OCI-LY1 (cell line): ENCODE results near the gene KANSL1.

Experiments used
- H2AFZ ChIP-seq: fragments of 200-600 bp; sonication (generic), shearing (Covaris generic); 2 replicates; pipeline ENCODE4 v1.6.0; 2014; ENCODE audit warnings: antibody characterized with exemption, mild to moderate bottlenecking, low read length
- H3F3A ChIP-seq: fragments of 200-600 bp; sonication (generic), shearing (Covaris generic); 2 replicates; pipeline ENCODE4 v1.6.0; 2014; ENCODE audit warnings: mild to moderate bottlenecking, antibody characterized with exemption, low read length, moderate library complexity; ENCODE audit not compliant: insufficient read depth
- H3K27ac ChIP-seq: fragments of 200-600 bp; sonication (generic); 2 replicates; pipeline ENCODE4 v1.5.1; 2014; ENCODE audit warnings: low read length, mixed run types, mild to moderate bottlenecking, low read depth; ENCODE audit not compliant: poor library complexity, severe bottlenecking
- H3K27me3 ChIP-seq: fragments of 200-600 bp; sonication (generic); 2 replicates; pipeline ENCODE4 v1.6.0; 2014; ENCODE audit warnings: antibody characterized with exemption, mild to moderate bottlenecking, low read length, moderate library complexity; ENCODE audit not compliant: insufficient read depth
- H3K36me3 ChIP-seq: fragments of 200-600 bp; sonication (generic); 2 replicates; pipeline ENCODE4 v1.6.1; 2014; ENCODE audit warnings: mild to moderate bottlenecking, antibody characterized with exemption, low read length, moderate library complexity, mixed read lengths; ENCODE audit not compliant: insufficient read depth
- H3K4me1 ChIP-seq: fragments of 200-600 bp; sonication (generic); 2 replicates; pipeline ENCODE4 v1.5.1; 2014; ENCODE audit warnings: mild to moderate bottlenecking, low read length, moderate library complexity; ENCODE audit not compliant: insufficient read depth, severe bottlenecking
- H3K4me2 ChIP-seq: fragments of 200-600 bp; sonication (generic), shearing (Covaris generic); 2 replicates; pipeline ENCODE4 v1.6.1; 2014; ENCODE audit warnings: low read length
- H3K4me3 ChIP-seq: fragments of 200-600 bp; sonication (generic); 2 replicates; pipeline ENCODE4 v1.5.1; 2014; ENCODE audit warnings: low read length, low read depth, mild to moderate bottlenecking, mixed read lengths; ENCODE audit not compliant: poor library complexity, severe bottlenecking
- H3K79me2 ChIP-seq: fragments of 200-600 bp; shearing (Covaris generic); 2 replicates; pipeline ENCODE4 v1.6.1; 2016; ENCODE audit warnings: mixed run types, low read length, mixed read lengths; ENCODE audit not compliant: insufficient read depth
- H3K9ac ChIP-seq: fragments of 200-600 bp; sonication (generic), shearing (Covaris generic); 2 replicates; pipeline ENCODE4 v1.6.1; 2014; ENCODE audit warnings: mild to moderate bottlenecking, low read length, mixed read lengths
- H3K9me2 ChIP-seq: fragments of 200-600 bp; sonication (generic), shearing (Covaris generic); 2 replicates; pipeline ENCODE4 v1.6.1; 2014; ENCODE audit warnings: low read depth, mild to moderate bottlenecking, low read length, mixed read lengths
- H3K9me3 ChIP-seq: fragments of 200-600 bp; shearing (Covaris generic); 2 replicates; pipeline ENCODE4 v1.6.1; 2014; ENCODE audit warnings: low read length, mixed read lengths
- H4K20me1 ChIP-seq: fragments of 200-600 bp; sonication (generic), shearing (Covaris generic); 2 replicates; pipeline ENCODE4 v1.6.0; 2016; ENCODE audit warnings: mild to moderate bottlenecking, low read length; ENCODE audit not compliant: insufficient read depth
- EZH2 ChIP-seq: fragments of 200-600 bp; sonication (generic), shearing (Covaris generic); IDR thresholded peaks from 2 replicates; pipeline ENCODE4 v1.8.0; 2017; ENCODE audit warnings: borderline replicate concordance, mixed run types, mild to moderate bottlenecking, antibody characterized with exemption, low read length, moderate library complexity, mixed read lengths
- TF ChIP-seq, protein P1 (sequence below): fragments of 200-600 bp; sonication (generic), shearing (Covaris generic); IDR thresholded peaks from 2 replicates; pipeline ENCODE4 v1.5.1; 2017; ENCODE audit warnings: mild to moderate bottlenecking, antibody characterized with exemption, low read length, moderate library complexity, mixed read lengths

The KANSL1 gene

DNA sequence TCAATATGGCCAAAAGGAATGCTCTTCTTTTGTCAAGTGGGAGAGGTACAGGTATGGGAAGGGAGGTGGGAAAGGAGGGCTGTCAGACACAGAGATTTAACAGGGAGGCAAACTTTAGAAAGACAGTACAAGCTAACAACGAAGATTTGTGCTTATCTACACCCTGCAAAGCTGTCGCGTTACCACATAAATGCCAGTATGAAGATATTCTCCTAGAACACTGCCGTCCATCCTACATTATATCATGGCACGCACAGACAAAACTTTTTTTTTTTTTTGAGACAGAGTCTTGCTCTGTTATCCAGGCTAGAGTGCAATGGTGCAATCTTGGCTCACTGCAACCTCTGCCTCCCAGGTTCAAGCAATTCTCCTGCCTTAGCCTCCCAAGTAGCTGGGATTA, 143.6 kb downstream of the KANSL1 start:
- Histone ChIP-seq H3K4me1 (no peaks in the 10 kb centered on the region), H4K20me1 (no peaks in the 10 kb centered on the region), H2AFZ (no peak overlapping the region), H3K27me3 (no peaks in the 10 kb centered on the region), H3K79me2 (no peaks in the 10 kb centered on the region), H3K9me2 (no peaks in the 10 kb centered on the region), H3F3A (no peaks in the 10 kb centered on the region), H3K9me3 (no peaks in the 10 kb centered on the region), H3K4me3 (no peak overlapping the region), H3K36me3 (peaks cover 78% of the 10 kb centered on the region), H3K27ac (no peak overlapping the region), H3K4me2 (no peak overlapping the region), H3K9ac (no peak overlapping the region)
- TF ChIP-seq EZH2 = no peak
- TF ChIP-seq, protein P1, sequence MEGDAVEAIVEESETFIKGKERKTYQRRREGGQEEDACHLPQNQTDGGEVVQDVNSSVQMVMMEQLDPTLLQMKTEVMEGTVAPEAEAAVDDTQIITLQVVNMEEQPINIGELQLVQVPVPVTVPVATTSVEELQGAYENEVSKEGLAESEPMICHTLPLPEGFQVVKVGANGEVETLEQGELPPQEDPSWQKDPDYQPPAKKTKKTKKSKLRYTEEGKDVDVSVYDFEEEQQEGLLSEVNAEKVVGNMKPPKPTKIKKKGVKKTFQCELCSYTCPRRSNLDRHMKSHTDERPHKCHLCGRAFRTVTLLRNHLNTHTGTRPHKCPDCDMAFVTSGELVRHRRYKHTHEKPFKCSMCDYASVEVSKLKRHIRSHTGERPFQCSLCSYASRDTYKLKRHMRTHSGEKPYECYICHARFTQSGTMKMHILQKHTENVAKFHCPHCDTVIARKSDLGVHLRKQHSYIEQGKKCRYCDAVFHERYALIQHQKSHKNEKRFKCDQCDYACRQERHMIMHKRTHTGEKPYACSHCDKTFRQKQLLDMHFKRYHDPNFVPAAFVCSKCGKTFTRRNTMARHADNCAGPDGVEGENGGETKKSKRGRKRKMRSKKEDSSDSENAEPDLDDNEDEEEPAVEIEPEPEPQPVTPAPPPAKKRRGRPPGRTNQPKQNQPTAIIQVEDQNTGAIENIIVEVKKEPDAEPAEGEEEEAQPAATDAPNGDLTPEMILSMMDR = no peak

DNA sequence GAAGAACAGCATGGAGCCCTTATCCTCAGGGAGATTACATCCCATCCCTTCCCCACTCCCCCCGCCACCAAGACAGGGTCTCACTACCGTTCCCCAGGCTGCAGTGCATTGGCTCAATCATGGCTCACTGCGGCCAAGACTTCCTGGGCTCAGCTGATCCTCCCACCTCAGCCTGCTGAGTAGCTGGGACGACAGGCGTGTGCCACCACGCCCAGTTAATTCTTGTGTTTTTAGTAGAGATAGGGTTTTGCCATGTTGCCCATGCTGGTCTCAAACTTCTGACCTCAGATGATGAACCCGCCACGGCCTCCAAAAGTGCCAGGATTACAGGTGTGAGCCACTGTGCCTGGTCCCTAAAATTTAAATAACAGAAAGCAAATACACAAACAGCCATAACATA, 145.4 kb downstream of the KANSL1 start:
- Histone ChIP-seq H3K4me2 (no peak overlapping the region), H3K4me3 (no peak overlapping the region), H3K36me3 (peaks cover 81% of the 10 kb centered on the region), H3K9ac (no peak overlapping the region), H2AFZ (no peak overlapping the region), H3F3A (no peaks in the 10 kb centered on the region), H3K9me3 (no peaks in the 10 kb centered on the region), H3K9me2 (no peaks in the 10 kb centered on the region), H3K79me2 (no peaks in the 10 kb centered on the region), H4K20me1 (no peaks in the 10 kb centered on the region), H3K27me3 (no peaks in the 10 kb centered on the region), H3K27ac (no peak overlapping the region), H3K4me1 (no peaks in the 10 kb centered on the region)
- TF ChIP-seq, protein P1 = no peak
- TF ChIP-seq EZH2 = no peak

DNA sequence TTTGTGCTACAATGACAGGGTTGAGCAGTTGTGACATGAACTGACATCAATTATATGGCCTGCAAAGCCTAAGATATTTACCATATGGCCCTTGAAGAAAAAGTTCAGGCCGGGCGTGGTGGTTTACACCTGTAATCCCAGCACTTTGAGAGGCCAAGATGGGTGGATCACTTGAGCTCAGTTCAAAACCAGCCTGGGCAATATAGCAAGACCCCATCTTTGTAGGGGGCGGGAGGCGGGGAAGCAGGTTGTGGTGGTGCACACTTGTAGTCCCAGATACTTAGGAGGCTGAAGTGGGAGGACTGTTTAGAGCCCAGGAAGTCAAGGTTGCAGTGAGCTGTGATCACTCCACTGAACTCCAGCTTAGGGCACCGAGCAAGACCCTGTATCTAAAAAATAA, 145.8 kb downstream of the KANSL1 start:
- H3K79me2 ChIP-seq = no peaks in the 10 kb centered on the region
- peaks cover 85% of the 10 kb centered on the region for H3K36me3 ChIP-seq

More for the DNA sequence above, 145.8 kb downstream of the KANSL1 start:
- Histone ChIP-seq H3K9me3 (no peaks in the 10 kb centered on the region), H3F3A (no peaks in the 10 kb centered on the region), H3K27me3 (no peaks in the 10 kb centered on the region), H3K27ac (no peak overlapping the region), H3K4me3 (no peak overlapping the region), H3K4me1 (no peaks in the 10 kb centered on the region), H4K20me1 (no peaks in the 10 kb centered on the region), H3K9me2 (no peaks in the 10 kb centered on the region), H3K4me2 (no peak overlapping the region), H3K9ac (no peak overlapping the region), H2AFZ (no peak overlapping the region)
- TF ChIP-seq, protein P1 = no peak
- TF ChIP-seq EZH2 = no peak
